Activated T-cell treated with anti-CD3 and anti-CD28 coated beads for 4 hours (primary cell): ENCODE results near the gene SAT2.

Experiments used
- DNase-seq: peaks from one replicate; pipeline ENCODE4 v3.0.0-alpha.2; 2020

SAT2 gene

DNA sequence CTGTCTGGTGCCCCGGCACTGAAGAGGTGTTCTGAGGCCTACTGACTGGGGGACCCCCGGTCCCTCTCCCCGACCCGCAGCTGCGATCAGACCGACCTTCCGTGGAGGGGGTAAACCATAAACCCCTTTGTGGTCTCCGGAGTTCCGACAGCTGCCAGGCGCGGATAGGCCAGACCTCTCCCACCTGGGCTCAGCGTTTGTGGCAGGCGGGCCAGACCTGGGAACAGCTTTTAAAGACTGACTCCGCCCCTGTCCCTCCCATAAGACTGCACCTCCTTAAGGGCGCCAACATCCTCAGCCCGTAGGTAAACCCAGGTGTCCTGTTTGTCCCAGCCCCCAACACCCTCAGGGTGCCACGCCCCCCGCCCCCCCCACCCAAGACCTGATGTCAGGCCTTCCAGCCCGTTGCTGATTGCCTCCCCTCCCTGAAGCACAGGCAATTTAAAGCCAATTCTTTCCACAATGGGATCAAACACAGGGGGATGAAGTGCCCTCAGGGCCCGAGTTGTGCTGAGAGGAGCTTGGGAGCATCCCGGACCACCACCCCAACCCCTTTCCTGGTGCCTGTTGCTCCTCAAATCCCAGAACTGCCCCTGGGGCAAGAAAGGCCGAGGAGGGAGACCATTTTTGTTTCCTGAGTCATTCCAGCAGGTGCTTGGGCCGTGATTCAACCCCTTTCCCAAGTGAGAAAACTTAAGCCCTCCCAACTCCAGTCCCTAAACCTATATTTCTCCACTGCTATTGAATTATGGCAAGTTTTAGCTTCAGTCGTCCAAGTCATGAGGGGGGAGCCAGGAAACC is 37.5 kb downstream of the SAT2 start, which contains the start of gene SOX15:
SOX15 (minus strand) TSS at position 204 of the 801 bp plus-strand sequence. CDS start 418 bp downstream, outside the sequence.
- no peak for DNase-seq

DNA sequence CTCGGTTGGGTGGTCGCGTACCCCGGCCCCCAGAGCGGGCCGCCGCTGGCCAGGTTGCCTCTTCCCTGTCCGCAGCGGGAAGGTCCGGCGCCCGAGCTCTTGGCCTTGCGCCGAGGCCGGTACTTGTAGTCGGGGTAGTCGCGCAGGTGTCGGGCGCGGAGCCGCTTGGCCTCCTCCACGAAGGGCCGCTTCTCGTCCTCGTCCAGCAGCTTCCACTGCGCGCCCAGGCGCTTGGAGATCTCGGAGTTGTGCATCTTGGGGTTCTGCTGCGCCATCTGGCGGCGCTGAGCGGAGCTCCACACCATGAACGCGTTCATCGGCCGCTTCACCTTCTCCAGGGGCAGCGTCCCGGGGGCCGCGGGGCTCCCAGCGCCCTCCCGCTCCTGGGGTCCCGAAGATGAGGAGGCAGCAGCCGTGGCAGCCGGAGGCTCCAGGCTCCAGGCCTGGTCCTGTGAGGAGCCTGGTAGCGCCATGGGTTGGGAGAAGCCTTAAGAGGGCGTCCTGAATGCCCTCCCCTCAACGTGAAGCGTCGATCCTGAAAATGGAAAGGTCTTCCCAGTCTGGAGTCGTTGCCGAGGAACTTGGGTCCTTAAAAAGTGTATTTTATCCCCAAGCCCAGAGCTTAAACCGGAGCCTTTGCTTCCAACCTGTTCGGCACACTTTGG is 38.3 kb downstream of the SAT2 start:
- peak; percentile 48 for DNase-seq

DNA sequence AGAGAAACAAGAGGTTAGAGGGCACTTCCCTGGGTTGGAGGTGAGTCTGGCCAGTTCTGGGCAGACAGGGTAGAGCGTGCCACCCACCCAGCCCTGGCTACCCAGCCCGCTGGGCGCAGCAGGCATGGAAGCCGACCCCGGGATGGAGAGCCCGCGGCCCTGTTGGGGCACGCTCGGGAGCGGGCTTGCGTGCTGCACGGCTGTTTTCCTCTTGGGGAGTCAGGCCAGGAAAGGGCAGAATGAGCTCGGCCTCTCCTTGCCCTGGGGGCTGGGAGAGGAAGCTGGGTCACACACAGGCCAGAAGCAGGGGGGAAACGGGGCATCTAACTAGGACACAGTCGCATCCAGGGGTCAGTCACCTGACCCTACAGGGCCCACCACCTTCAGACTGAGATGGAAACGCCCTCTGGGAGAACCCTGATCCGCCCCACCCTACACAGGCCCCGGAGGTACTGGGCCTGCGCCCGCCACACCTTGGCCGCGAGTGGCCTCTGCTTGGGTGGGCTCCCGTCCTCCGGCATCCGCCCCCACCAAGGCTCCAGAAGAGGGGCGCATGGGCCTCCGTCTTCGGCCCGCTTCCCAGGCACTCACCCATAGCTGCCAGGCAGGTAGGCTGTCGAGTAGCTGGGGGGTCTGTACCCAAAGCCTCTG is 38.9 kb downstream of the SAT2 start:
- no peak for DNase-seq

DNA sequence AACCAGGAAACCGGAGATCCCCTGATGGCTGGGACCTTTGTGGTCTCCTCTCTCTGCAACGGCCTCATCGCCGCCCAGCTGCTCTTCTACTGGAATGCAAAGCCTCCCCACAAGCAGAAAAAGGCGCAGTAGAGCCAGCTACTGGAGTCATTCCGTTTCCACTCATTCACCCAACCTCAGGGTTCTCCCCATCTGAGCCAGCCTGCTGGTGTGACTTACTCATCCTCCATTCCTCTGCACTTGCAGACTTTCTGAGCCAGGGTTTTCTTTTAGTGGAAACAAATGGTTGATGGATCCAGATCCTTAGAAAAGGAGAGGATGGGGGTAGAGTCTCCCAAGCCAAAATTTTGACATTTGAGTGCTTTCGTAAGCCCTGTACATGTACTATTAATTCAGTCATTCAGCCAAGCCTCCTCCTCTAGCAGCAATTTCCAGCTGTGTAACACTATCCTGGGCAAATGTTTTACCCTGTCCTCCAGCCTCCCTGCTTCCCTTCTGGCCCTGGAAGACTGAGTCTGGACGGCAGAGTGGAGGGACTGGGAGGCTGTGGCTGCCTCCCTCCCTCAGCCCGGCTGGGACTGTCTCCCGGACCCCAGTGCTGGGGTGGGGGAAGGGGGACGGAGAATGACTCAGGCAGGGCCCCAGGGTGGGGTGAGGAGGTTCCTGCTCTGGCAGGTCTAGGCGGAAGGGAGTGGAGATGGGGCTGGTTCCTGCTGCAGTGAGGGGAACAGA is 40.0 kb downstream of the SAT2 start:
- no peak for DNase-seq

DNA sequence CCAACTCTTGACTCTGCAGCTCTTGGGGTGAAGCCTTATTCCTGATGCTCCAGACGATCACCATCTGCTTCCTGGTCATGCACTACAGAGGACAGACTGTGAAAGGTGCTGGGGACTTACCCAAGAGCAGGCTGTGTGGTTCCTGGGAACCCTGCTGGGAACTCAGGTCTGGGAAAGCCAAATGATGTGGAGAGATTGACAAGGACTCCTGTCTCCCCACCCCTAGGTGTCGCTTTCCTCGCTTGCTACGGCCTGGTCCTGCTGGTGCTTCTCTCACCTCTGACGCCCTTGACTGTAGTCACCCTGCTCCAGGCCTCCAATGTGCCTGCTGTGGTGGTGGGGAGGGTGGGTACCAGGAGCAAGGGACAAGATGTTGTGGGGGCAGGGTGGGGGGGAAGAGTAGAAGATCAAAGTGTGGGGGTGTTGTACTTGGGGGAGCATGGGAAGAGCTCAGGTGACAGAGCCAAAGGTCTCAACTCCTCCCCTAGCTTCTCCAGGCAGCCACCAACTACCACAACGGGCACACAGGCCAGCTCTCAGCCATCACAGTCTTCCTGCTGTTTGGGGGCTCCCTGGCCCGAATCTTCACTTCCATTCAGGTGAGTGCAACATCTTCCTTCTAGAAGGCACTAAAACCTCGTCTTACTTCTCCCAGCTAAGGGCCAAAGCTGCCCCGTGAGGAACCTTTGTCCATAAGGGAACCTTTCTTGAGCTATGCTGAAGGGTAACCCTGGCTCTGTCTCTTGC is 40.8 kb downstream of the SAT2 start:
- DNase-seq, result no peak

DNA sequence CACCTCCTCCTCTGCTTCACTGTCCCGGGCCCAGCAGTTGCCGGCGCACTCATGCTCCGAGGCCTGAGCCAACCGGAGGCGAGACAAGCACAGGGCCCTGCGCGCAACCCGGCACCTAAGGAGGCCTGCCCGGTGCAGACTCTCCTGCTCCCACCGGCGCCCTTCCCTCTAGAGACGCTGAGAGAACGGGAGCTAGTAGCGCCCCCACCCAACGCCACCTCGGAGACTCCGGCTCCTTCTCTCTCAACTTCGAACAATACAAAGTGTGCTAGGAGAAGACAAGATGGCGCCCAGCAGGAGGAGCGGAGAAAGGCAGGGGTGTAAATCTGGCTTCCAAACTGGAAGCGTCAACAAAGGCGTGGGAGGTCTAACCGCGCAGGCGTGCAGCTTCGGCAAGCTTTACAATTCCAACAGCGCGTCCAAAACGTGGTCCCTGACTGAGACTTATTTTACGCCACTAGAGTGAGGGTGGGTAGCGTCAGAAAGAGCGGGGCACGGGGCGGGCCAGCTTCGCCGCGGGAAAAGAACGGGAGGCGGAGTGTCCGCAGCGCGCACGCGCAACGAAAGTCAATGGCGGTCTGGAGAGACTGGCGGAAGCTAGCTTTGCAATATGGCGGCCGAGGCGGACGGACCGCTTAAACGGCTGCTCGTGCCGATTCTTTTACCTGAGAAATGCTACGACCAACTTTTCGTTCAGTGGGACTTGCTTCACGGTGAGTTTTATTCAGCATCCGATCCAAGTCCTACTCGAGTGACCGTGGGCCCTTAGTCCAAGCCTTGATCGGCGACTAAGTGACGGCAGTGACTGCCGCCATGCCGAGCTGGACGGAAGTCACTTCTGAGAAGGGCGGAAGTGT is 44.1 kb downstream of the SAT2 start, which contains the start of gene MPDU1:
MPDU1 (plus strand) TSS at position 600 of the 857 bp plus-strand sequence; CDS start at position 611, 11 bp downstream.
- peak; percentile 88 for DNase-seq

DNA sequence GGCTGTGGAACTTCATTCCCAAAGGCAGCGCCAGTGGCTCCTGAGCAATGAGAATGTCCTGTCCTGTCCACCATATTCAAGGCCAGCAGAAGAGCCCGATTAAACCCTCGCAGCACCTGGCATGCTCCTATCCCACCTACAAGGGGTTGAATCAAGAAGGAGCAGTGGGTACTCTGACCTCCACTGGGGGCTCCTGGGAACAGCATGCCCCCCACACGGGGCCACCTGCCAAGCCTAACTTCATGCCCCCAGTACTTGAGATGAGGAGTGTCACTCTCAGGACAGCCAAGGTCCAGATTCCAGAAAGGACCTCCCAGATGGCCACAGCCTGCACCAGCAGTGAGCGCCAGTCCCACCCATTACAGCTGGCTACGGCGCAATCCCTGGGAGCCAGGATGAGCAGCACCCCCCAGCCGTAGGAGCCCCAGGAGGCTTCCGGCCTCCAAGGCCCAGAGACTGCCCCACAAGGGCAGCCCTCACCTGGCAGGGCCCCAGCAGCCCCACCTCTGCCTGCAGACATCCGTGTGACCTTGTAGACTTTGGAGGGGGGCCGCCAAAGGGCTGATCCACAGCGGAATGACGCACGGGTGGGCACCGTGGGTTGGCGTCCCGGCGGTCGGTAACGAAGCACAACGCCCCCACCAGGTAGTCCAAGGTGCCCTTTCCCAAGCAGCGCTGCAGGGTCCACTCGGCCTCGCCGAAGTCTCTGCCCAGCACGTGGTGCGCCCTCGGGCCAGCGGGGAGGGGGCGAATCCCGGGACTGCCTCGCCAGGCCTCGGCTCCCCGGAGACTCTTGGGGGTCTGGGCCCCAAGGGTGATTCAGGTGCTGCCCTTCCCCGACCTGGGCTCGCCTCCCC is 45.0 kb downstream of the SAT2 start:
- no peak for DNase-seq

DNA sequence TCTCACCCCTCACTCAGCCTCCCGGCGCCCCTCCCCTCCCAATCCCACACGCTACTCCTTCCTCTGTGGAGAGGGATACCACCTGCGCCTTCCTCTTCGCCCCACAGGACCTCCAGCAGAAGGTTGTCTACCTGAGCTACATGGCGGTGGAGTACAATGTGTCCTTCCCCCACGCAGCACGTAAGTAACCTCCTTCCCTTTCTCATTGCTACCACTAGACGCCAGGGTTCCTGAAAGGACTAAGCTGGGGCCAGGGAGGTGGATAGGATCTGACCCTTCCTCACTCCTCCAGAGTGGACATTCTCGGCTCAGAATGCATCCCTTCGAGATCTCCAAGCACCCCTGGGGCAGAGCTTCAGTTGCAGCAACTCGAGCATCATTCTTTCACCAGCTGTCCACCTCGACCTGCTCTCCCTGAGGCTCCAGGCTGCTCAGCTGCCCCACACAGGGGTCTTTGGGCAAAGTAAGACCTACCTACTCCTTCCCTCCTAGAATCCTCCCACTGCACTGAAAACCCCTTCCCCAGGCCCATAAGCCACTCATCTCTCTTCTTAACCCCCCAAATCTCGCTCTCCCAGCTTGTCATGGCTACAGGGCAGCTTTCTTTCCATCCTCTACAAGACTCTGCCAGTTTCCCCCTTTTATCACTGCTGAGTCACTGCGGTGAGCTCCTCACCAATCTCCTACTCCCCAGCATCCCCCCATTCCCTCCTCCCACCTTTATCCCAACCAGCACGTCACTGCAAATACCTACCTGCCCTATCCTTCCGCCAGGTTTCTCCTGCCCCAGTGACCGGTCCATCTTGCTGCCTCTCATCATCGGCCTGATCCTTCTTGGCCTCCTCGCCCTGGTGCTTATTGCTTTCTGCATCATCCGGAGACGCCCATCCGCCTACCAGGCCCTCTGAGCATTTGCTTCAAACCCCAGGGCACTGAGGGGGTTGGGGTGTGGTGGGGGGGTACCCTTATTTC is 46.7 kb downstream of the SAT2 start:
- no peak for DNase-seq

DNA sequence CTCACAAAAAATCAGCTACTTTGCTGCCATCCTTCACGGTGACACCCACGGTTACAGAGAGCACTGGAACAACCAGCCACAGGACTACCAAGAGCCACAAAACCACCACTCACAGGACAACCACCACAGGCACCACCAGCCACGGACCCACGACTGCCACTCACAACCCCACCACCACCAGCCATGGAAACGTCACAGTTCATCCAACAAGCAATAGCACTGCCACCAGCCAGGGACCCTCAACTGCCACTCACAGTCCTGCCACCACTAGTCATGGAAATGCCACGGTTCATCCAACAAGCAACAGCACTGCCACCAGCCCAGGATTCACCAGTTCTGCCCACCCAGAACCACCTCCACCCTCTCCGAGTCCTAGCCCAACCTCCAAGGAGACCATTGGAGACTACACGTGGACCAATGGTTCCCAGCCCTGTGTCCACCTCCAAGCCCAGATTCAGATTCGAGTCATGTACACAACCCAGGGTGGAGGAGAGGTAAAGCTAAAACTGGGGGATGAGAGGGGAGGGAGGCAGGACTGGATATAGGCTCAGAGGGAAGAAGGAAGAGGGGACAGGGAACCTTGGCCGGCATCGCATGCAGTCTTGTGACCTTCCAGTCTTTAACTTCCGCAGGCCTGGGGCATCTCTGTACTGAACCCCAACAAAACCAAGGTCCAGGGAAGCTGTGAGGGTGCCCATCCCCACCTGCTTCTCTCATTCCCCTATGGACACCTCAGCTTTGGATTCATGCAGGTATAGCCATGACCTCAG is 47.6 kb downstream of the SAT2 start:
- no peak for DNase-seq

DNA sequence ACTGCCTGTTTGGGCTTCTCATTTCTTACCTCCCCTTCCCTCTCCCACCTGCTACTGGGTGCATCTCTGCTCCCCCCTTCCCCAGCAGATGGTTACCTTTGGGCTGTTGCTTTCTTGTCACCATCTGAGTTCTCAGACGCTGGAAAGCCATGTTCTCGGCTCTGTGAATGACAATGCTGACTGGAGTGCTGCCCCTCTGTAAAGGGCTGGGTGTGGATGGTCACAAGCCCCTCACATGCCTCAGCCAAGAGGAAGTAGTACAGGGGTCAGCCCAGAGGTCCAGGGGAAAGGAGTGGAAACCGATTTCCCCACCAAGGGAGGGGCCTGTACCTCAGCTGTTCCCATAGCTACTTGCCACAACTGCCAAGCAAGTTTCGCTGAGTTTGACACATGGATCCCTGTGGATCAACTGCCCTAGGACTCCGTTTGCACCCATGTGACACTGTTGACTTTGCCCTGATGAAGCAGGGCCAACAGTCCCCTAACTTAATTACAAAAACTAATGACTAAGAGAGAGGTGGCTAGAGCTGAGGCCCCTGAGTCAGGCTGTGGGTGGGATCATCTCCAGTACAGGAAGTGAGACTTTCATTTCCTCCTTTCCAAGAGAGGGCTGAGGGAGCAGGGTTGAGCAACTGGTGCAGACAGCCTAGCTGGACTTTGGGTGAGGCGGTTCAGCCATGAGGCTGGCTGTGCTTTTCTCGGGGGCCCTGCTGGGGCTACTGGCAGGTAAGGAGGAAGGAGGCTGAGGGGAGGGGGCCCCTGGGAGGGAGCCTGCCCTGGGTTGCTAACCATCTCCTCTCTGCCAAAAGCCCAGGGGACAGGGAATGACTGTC is 48.4 kb downstream of the SAT2 start, which contains the start of gene CD68:
CD68 (plus strand) TSS at position 638 of the 833 bp plus-strand sequence; CDS start at position 678, 40 bp downstream.
- DNase-seq, result peak; percentile 60

DNA sequence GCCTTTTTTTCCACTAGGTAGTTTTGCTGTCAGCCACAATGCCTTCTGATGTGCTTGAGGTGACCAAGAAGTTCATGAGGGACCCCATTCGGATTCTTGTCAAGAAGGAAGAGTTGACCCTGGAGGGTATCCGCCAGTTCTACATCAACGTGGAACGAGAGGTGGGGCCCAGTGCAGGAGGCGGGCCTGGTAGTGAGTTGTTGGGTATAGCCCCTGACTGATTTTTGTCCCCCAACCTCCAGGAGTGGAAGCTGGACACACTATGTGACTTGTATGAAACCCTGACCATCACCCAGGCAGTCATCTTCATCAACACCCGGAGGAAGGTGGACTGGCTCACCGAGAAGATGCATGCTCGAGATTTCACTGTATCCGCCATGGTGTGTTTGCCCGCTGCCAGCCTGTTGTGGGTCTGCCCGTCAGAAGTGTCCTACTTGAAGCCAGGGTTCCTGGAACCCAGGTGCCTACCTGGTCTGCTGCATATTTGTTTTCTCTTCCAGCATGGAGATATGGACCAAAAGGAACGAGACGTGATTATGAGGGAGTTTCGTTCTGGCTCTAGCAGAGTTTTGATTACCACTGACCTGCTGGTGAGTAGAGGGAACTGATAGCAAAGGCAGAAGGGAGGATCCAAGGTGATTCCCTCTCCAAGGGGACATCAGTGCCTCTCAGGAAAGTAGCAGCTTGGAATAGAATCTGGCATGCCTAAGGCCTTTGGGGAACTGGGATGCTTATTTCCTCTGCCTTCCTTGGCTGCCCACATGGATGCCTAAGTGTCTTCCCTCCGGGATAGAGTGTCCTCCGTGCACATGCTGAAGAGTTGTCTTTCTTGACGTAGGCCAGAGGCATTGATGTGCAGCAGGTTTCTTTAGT is 50.1 kb downstream of the SAT2 start:
- DNase-seq, result no peak

DNA sequence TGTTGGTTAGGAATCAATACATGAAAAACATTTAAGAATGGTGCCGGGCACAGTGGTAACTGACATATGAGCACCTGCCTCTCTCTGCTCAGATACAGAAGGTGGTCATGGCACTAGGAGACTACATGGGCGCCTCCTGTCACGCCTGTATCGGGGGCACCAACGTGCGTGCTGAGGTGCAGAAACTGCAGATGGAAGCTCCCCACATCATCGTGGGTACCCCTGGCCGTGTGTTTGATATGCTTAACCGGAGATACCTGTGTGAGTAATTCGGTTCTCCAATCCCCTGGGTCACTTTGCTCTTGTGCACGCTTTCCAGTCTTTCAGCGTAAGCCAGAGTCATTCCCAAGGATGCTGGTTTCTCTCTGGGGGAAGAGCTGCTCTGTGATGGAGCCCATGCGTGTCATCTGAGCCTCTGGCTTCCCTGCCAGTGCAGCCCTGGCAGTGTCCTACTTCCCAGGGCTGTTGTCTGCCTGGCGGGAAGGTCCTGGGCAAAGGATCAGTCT is 51.1 kb downstream of the SAT2 start:
- no peak for DNase-seq
